Astrocyte of the cerebellum (primary cell): ENCODE results near the gene SRF.
A peak's percentile ranks its signal among the peaks of the same experiment; 100 is the strongest.

ENCODE experiments used
- DNase-seq: peaks from one replicate; pipeline ENCODE4 v3.0.0-alpha.2; 2011; ENCODE audit warnings: low read depth
- H3K4me3 ChIP-seq: 2 replicates; pipeline ENCODE4 v1.5.1; 2011; ENCODE audit warnings: mild to moderate bottlenecking, low read depth, low read length, moderate library complexity
- CTCF ChIP-seq: IDR thresholded peaks from 2 replicates; pipeline ENCODE4 v1.5.1; 2012; ENCODE audit warnings: low read length, low read depth, moderate library complexity, mild to moderate bottlenecking; ENCODE audit errors: missing control alignments
- in situ Hi-C: cut with HindIII; loops from 2 replicates; pipeline ENCODE4 v1.10.0; 2017; ENCODE audit warnings: low sequenced_read_pairs

Gene SRF

GRCh38 chr6:43170931-43171706 is at the start of gene SRF:
SRF (plus strand) TSS chr6:43171269; CDS start chr6:43171657, 388 bp downstream.
- peak; percentile 33 for TF ChIP-seq CTCF

GRCh38 chr6:43122146-43122545 is 48.9 kb upstream of the SRF start:
- TF ChIP-seq CTCF = no peak
- no peak overlapping the region for H3K4me3 ChIP-seq
- in situ Hi-C loops = no loop called here
- no peak for DNase-seq

More at GRCh38 chr6:43170931-43171706, at the start of gene SRF:
- DNase-seq = peak; percentile 99
- peak within 1 kb of the TSS; percentile 94 for H3K4me3 ChIP-seq
- in situ Hi-C loops = no loop called here

- H3K4me3 ChIP-seq = no peak overlapping the region
- no peak for DNase-seq
- no peak for TF ChIP-seq CTCF
- in situ Hi-C loops = no loop called here
Measured at GRCh38 chr6:43123461-43124314, 47.4 kb upstream of the SRF start.

- no peak overlapping the region for H3K4me3 ChIP-seq
- no peak for TF ChIP-seq CTCF
- no peak for DNase-seq
- in situ Hi-C loops = no loop called here
Measured at GRCh38 chr6:43124481-43124880, 46.6 kb upstream of the SRF start.

- peak; percentile 78 for DNase-seq
- in situ Hi-C loops = no loop called here
- no peak for TF ChIP-seq CTCF
- H3K4me3 ChIP-seq = no peak overlapping the region
Measured at GRCh38 chr6:43125119-43125518, 46.0 kb upstream of the SRF start.

- no peak for TF ChIP-seq CTCF
- H3K4me3 ChIP-seq = no peak overlapping the region
- no peak for DNase-seq
- in situ Hi-C loops = no loop called here
Measured at GRCh38 chr6:43125555-43125954, 45.5 kb upstream of the SRF start.
